Adrenal gland (tissue), 12 donors: Measurements from ENCODE around the gene SYDE2. TPM values are rescaled to one million over a fixed set of nuclear protein-coding genes. Genes with fewer than 3 reads are reported as not detected.
"Not testable (repeated sequence)": the region's sequence is repeated elsewhere in the genome, so short reads cannot be mapped to it uniquely, and the experiment has no call there.

ENCODE experiments used
- DNase-seq, 7 donors: peaks; one replicate each; pipeline ENCODE4 v3.0.0-alpha.2; 2019 to 2020
- H3K27ac ChIP-seq, 5 donors: fragments of 200-600 bp; sonication (generic) in 4 of 5; 1 replicate in 3 of 5; 2 replicates in 2 of 5; pipeline versions ENCODE4 v1.5.1 to v1.8.0; 2016 to 2020; ENCODE audit warnings: mild to moderate bottlenecking in 1 of 5
- H3K27me3 ChIP-seq: fragments of 200-600 bp; 2 replicates; pipeline ENCODE4 v1.8.0; 2021
- H3K36me3 ChIP-seq, 2 donors: fragments of 200-600 bp; replicated peaks in 1 of 2; 1 replicate in 1 of 2; 2 replicates in 1 of 2; pipeline versions ENCODE4 v1.5.1 to v1.8.0; 2018 to 2022
- H3K4me1 ChIP-seq, 2 donors: fragments of 200-600 bp; replicated peaks in 1 of 2; 1 replicate in 1 of 2; 2 replicates in 1 of 2; pipeline versions ENCODE4 v1.5.1 to v1.8.0; 2018 to 2021
- H3K4me3 ChIP-seq, 4 donors: fragments of 200-600 bp; sonication (generic) in 3 of 4; one replicate each; pipeline ENCODE4 v1.5.1; 2016 to 2018
- H3K9me3 ChIP-seq, 3 donors: fragments of 200-600 bp; sonication (generic) in 1 of 3; replicated peaks in 1 of 3; 1 replicate in 2 of 3; 2 replicates in 1 of 3; pipeline versions ENCODE4 v1.5.1 to v1.8.0; 2016 to 2021
- POLR2A ChIP-seq, 2 donors: fragments of 450-650 bp; IDR thresholded peaks; one replicate each; pipeline ENCODE4 v1.6.1; 2017; ENCODE audit warnings: antibody characterized with exemption in 2 of 2, mild to moderate bottlenecking in 2 of 2, moderate library complexity in 1 of 2
- WGBS, 4 donors: extraction: QIAGEN DNeasy Blood & Tissue Kit in 2 of 4; methylation state at CpG; one replicate each; pipeline versions ENCODE4 v1.1.5 to v1.1.7; 2013 to 2017; 5-methylcytosine and 5-hydroxymethylcytosine counted together
- intact Hi-C, 2 donors: fragments of 100-400 bp; cut with DNase I; formaldehyde crosslinking; loops; one replicate each; pipeline versions ENCODE4 v1.14.1 to v1.15.0; 2022 to 2023
- polyA plus RNA-seq, 3 donors: library from polyadenylated mRNA; stranded (reverse); fragments of 200-250 nt in 2 of 3; fragments of 350-450 nt in 1 of 3; fragmentation: Illumina TruSeq in 1 of 3; extraction: RNeasy Lipid Tissue Mini Kit (QIAGEN cat#74804) in 1 of 3; gene quantifications; one replicate each; pipeline ENCODE4 v1.2.3, GENCODE V29; 2013 to 2014
- total RNA-seq, 9 donors: library from RNA; depleted of rRNA in 4 of 9; stranded (reverse); fragments of >200 nt in 4 of 9; fragments of 120-200 nt in 1 of 9; fragmentation: NEBNext Ultra II Directional in 1 of 9; extraction: Animal tissue kit (Norgen Biotek cat#: 25700) in 1 of 9; gene quantifications; one replicate each; pipeline versions ENCODE4 v1.1.0 to v1.2.4, GENCODE V29; 2013 to 2023
- TF ChIP-seq, protein P1 (sequence below), 6 experiments: fragments of 450-650 bp in 4 of 6; fragments of 200-600 bp in 2 of 6; sonication (generic) in 1 of 6; IDR thresholded peaks; 1 replicate in 5 of 6; 2 replicates in 1 of 6; pipeline versions ENCODE4 v1.5.1 to v1.8.0; 2016 to 2021; ENCODE audit warnings: antibody characterized with exemption in 6 of 6, mild to moderate bottlenecking in 2 of 6, moderate library complexity in 1 of 6
- donor health status: healthy with polysubstance abuse.
- donor health status: Bipolar disorder and iron deficiency.
- donor health status: DM: yes; HTN: yes; CAD: no.
- donor health status: DM: no; HTN: no; CAD: no.
- donor health status: DM: no; HTN: no; CAD: no.
- donor health status: DM: yes; HTN: yes; CAD: no.

SYDE2 gene
- total and polyA plus RNA-seq, 12 donors, result 0.40 to 6.3 (median 4.2) TPM

DNA sequence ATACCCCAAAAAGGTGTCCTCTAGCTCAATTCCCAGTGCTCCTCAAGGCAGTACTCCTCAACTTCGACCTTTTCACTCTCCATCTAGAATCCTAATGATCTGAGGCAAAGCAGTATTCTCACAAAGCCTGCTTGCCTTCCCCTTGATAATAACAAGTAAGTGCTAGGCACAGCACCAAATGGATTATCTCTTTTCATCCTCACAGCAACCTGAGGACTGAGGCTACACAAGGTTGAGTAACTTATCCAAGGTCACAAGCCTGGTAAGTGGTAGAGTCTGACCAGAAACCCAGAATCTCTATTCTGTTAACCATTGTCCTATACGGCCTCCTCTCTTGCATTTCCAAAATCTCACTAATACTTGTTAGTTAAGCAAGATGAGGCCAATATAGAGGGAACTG, 5.1 kb downstream of the SYDE2 start:
- Histone ChIP-seq H3K27me3 (no peaks in the 10 kb centered on the region), H3K36me3 (no peaks in the 10 kb centered on the region), H3K4me1 (peaks cover 0 to 12% of the 10 kb centered on the region in 2 donors), H3K4me3 (no peak overlapping the region), H3K27ac (no peak overlapping the region), H3K9me3 (no peaks in the 10 kb centered on the region)
- intact Hi-C loops, result no loop called here
- no peak for TF ChIP-seq POLR2A (IDR thresholded peaks at IDR 0.05)
- TF ChIP-seq, protein P1, sequence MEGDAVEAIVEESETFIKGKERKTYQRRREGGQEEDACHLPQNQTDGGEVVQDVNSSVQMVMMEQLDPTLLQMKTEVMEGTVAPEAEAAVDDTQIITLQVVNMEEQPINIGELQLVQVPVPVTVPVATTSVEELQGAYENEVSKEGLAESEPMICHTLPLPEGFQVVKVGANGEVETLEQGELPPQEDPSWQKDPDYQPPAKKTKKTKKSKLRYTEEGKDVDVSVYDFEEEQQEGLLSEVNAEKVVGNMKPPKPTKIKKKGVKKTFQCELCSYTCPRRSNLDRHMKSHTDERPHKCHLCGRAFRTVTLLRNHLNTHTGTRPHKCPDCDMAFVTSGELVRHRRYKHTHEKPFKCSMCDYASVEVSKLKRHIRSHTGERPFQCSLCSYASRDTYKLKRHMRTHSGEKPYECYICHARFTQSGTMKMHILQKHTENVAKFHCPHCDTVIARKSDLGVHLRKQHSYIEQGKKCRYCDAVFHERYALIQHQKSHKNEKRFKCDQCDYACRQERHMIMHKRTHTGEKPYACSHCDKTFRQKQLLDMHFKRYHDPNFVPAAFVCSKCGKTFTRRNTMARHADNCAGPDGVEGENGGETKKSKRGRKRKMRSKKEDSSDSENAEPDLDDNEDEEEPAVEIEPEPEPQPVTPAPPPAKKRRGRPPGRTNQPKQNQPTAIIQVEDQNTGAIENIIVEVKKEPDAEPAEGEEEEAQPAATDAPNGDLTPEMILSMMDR (IDR thresholded peaks at IDR 0.05), result no peak
- DNase-seq, result no peak
- WGBS, 4 donors, result 67 to 75% (median 73%) methylated on average over 2 of the region's 2 CpGs

DNA sequence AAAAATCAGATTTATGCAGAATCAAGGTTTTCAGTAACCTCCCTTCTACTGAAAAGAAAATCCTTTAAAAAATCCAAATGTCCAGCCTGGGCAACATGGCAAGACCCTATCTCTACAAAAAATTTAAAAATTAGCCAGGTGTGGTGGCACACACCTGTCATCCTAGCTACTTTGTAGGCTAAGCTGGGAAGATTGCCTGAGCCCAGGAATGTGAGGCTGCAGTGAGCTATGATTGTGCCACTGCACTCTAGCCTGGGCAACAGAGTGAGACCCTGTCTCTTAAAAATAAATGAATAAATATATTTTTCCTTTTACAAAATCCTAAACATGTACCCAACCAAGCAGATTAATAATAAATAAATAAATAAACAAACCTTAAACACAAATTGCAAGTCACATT, 8.7 kb downstream of the SYDE2 start:
- H3K4me3 ChIP-seq, DNase-seq, H3K36me3 ChIP-seq, H3K27me3 ChIP-seq, intact Hi-C loops, H3K9me3 ChIP-seq, H3K27ac ChIP-seq, H3K4me1 ChIP-seq: not testable (repeated sequence)

DNA sequence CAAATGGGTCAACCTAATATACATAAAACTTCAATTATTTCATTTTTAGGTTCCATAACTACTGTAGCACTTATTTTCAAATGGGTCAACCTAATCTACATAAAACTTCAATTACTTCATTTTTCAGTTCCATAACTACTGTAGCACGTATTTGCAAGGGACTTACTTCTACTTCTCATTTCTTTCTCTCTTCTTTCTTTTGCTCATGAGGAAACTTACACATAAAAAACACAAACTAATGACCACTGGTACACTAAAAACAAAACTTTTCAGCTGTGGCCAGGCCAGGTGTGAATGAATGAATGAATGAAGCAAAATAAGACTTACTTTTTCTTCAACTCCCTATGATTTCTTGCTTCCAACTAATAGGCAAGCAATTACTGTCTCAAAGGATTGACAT, 11.7 kb downstream of the SYDE2 start:
- intact Hi-C loops, result no loop called here
- H3K4me3 ChIP-seq, result no peak overlapping the region
- H3K9me3 ChIP-seq, result no peaks in the 10 kb centered on the region
- WGBS, 4 donors, result 78 to 86% (median 83%) methylated on average over 1 of the region's 1 CpG
- no peaks in the 10 kb centered on the region for H3K4me1 ChIP-seq
- H3K27me3 ChIP-seq, result no peaks in the 10 kb centered on the region
- no peak for TF ChIP-seq POLR2A (IDR thresholded peaks at IDR 0.05)
- TF ChIP-seq, protein P1 (IDR thresholded peaks at IDR 0.05), result no peak
- DNase-seq, result no peak
- no peak overlapping the region for H3K27ac ChIP-seq
- H3K36me3 ChIP-seq, result no peaks in the 10 kb centered on the region

DNA sequence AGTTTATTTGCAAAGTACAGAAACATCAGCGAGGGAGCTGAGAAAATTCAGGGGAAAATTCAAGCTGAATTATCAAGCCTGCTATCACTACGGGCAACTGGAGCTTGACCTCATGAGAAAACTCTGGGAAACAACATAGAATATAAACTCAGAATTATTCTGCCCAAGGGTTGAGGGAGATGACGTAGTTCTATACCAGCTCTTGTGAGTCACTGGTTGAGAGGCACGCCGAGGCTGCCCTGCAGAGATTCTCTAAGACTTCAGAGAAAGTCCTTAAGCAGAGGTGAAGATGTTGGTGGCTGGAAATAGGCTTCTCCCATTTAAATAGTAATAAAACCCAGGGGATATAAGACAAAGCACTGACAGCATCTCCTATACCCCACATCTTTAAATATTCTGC, 12.3 kb downstream of the SYDE2 start:
- no peak for TF ChIP-seq POLR2A (IDR thresholded peaks at IDR 0.05)
- TF ChIP-seq, protein P1 (IDR thresholded peaks at IDR 0.05), result no peak
- intact Hi-C loops, result no loop called here
- no peaks in the 10 kb centered on the region for H3K27me3 ChIP-seq
- 73 to 88% (median 81%) methylated on average over 5 of the region's 5 CpGs for WGBS, 4 donors
- no peak overlapping the region for H3K4me3 ChIP-seq
- DNase-seq, result no peak
- H3K9me3 ChIP-seq, result no peaks in the 10 kb centered on the region
- H3K4me1 ChIP-seq, result no peaks in the 10 kb centered on the region
- no peak overlapping the region for H3K27ac ChIP-seq
- H3K36me3 ChIP-seq, result no peaks in the 10 kb centered on the region

DNA sequence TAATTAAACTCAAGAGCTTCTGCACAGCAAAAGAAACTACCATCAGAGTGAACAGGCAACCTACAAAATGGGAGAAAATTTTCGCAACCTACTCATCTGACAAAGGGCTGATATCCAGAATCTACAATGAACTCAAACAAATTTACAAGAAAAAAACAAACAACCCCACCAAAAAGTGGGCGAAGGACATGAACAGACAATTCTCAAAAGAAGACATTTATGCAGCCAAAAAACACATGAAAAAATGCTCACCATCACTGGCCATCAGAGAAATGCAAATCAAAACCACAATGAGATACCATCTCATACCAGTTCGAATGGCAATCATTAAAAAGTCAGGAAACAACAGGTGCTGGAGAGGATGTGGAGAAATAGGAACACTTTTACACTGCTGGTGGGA, 13.8 kb downstream of the SYDE2 start:
- H3K27ac ChIP-seq, DNase-seq, H3K27me3 ChIP-seq, H3K36me3 ChIP-seq, H3K9me3 ChIP-seq, H3K4me1 ChIP-seq, H3K4me3 ChIP-seq, intact Hi-C loops: not testable (repeated sequence)
- WGBS, 4 donors, result 40 to 57% (median 49%) methylated on average over 2 of the region's 3 CpGs; no CpG with 5 or more reads in 1 of the 4 donors
